Measurements from ENCODE around the gene KNTC1. TPM values are rescaled to one million over a fixed set of nuclear protein-coding genes. Genes with fewer than 3 reads are reported as not detected.

KNTC1 gene
- total RNA-seq, 1 donor from 2014 or later, result 122 TPM

DNA sequence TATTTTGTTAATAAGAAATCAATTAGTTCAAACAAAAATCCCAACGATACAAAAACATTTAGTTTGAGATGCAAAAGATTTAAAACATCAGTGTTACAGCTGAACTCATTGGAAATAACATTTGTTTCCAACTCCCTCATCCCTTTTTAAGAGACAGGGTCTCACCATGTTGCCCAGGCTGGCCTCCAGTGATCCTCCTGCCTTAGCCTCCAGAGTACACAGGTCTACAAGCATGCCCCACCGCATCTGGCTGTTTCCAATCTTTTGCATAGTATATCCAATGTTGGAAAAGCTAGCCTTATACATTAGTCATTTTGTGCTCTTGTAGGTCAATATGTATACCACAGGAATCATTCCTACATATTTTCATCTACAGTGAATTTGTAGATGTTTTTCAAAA is 11.8 kb upstream of the KNTC1 start:
- no peak for DNase-seq (ENCODE audit: low spot score)
- intact Hi-C loops (cut with micrococcal nuclease), result no loop called here
- no peak overlapping the region for H3K27ac Mint-ChIP-seq
- no peak overlapping the region for H3K4me3 Mint-ChIP-seq (ENCODE audit: low read depth)
- H3K4me1 Mint-ChIP-seq (ENCODE audit: low read depth), result peaks cover 19% of the 10 kb centered on the region
- peaks cover 88% of the 10 kb centered on the region for H3K36me3 Mint-ChIP-seq (ENCODE audit: low read depth)
- no peaks in the 10 kb centered on the region for H3K27me3 Mint-ChIP-seq (ENCODE audit: low read depth)
- no peaks in the 10 kb centered on the region for H3K9me3 Mint-ChIP-seq

DNA sequence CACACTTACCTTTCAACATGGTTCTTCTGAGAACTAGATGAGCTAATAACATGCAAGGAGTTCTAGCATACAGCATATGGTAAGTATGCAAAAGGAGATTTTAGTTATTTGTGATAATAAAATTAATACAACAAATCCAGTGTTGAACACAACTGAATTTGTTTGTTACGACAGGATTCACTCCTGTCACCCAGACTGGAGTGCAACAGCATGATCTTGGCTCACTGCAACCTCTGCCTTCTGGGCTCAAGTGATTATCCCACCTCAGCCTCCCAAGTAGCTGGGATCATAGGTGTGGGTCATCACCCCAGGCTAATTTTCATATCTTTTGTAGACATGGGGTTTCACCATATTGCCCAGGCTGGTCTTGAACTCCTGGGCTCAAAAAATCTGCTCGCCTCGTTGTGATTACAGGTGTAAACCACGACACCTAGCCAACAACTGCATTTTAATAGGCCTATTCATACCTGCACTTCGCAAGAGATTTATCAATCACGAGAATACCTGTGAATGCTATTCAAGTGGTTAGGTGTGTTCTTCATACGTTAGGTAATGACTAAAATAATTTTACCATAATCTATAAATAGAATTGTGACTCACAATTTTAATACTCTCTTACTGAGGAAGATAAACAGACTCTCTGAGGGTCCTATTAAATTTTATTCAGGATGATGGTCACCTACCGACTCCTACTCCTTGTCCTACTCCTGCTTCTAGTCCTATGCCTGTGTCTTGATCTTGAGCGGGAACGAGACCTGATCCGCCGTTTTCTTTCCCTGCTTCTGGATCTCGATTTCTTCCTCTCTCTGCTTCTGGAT is 10.3 kb upstream of the KNTC1 start:
- H3K36me3 Mint-ChIP-seq (ENCODE audit: low read depth), result peaks cover 91% of the 10 kb centered on the region
- peaks cover 26% of the 10 kb centered on the region for H3K4me1 Mint-ChIP-seq (ENCODE audit: low read depth)
- no peak for DNase-seq (ENCODE audit: low spot score)
- no peaks in the 10 kb centered on the region for H3K27me3 Mint-ChIP-seq (ENCODE audit: low read depth)
- intact Hi-C loops (cut with micrococcal nuclease), result no loop called here
- H3K27ac Mint-ChIP-seq, result no peak overlapping the region
- no peak overlapping the region for H3K4me3 Mint-ChIP-seq (ENCODE audit: low read depth)
- H3K9me3 Mint-ChIP-seq, result no peaks in the 10 kb centered on the region

DNA sequence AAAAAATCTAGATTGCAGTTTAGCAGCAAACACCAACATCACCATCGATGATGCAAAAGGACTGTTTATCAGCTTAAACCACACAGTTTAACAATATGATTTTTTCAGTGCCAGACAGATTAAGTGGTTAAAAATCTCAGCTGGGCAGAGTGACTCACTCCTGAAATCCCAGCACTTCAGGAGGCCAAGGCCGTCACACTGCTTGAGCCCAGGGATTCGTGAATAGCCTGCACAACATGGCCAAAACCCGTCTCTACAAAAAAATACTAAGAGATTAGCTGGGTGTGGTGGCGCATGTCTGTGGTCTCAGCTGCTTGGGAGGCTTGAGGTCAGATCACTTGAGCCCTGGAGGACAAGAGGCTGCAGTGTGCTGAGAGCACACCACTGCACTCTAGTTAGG is 9.2 kb upstream of the KNTC1 start:
- Mint-ChIP-seq H3K27me3 (ENCODE audit: low read depth) (no peaks in the 10 kb centered on the region), H3K9me3 (no peaks in the 10 kb centered on the region), H3K4me1 (ENCODE audit: low read depth) (peaks cover 31% of the 10 kb centered on the region), H3K36me3 (ENCODE audit: low read depth) (peaks cover 89% of the 10 kb centered on the region), H3K27ac (peak overlapping the region; percentile 28), H3K4me3 (ENCODE audit: low read depth) (no peak overlapping the region)
- DNase-seq (ENCODE audit: low spot score), result no peak
- intact Hi-C loops (cut with micrococcal nuclease), result no loop called here

DNA sequence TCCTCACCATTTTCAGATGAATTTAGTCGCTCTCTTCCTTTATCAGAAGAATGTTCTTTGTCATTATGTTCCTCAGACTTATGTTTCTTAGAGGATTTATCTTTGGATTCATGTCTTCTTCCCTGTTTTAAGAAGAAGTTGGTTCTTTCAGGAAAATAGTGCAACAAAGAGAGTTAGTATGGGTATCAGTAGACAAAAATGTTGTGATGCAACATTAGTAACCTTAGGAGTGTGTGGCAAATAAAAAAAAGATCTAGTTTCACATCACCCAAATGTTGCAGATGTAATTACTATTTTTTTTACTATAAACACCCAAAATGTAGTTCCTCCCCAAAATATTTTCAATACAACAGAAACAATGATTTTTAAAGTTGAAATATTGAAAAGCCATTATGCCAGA is 8.1 kb upstream of the KNTC1 start:
- Mint-ChIP-seq H3K36me3 (ENCODE audit: low read depth) (peaks cover 92% of the 10 kb centered on the region), H3K27ac (peak overlapping the region; percentile 19), H3K4me3 (ENCODE audit: low read depth) (no peak overlapping the region), H3K4me1 (ENCODE audit: low read depth) (peaks cover 37% of the 10 kb centered on the region), H3K9me3 (no peaks in the 10 kb centered on the region), H3K27me3 (ENCODE audit: low read depth) (no peaks in the 10 kb centered on the region)
- intact Hi-C loops (cut with micrococcal nuclease), result no loop called here
- no peak for DNase-seq (ENCODE audit: low spot score)

DNA sequence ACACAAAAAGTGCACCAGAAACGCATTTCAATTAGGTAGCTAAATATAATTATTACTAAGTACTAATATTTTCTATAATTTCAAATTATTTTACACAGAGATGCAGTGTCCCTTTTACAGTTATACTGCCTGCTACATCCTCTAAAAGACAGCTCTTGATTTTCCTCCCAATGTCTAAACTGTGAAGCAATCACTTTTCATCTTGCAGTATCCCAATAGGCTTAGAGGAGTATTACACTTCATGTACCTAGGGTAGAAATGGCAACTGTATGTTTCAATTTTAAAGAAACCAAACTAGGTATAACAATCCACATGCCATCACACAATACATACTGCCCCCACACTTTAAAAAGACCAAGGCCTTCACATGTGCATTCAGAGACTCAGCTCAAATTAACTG is 7.6 kb upstream of the KNTC1 start:
- Mint-ChIP-seq H3K9me3 (no peaks in the 10 kb centered on the region), H3K4me3 (ENCODE audit: low read depth) (no peak overlapping the region), H3K27ac (no peak overlapping the region), H3K4me1 (ENCODE audit: low read depth) (peaks cover 42% of the 10 kb centered on the region), H3K27me3 (ENCODE audit: low read depth) (no peaks in the 10 kb centered on the region), H3K36me3 (ENCODE audit: low read depth) (peaks cover 94% of the 10 kb centered on the region)
- intact Hi-C loops (cut with micrococcal nuclease), result no loop called here
- no peak for DNase-seq (ENCODE audit: low spot score)

DNA sequence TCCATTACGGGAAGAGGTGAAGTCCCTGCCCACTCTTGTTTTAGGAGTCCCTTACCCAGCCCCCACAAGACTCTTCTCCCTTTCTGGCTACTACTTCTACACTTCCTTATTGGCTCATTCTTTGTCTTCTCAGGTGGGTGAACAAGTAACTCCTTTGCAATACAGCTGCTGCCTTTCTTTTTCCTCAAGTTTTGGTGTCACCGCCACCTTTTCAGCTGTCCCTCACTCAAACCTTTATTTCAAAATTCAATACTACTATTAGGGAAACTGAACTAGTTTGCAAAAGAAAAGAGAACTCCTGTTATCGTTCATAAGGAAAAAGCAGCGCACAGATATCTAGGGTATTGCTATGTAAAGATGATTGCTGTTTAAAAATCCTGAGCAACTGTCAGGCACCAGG is 6.4 kb upstream of the KNTC1 start:
- DNase-seq (ENCODE audit: low spot score), result no peak
- peak overlapping the region; percentile 12 for H3K27ac Mint-ChIP-seq
- H3K4me1 Mint-ChIP-seq (ENCODE audit: low read depth), result peaks cover 45% of the 10 kb centered on the region
- intact Hi-C loops (cut with micrococcal nuclease), result loop anchor here (10.0 kb wide), 1 partner anchor 296 kb away; the partner anchor contains the start of gene DIABLO
- H3K36me3 Mint-ChIP-seq (ENCODE audit: low read depth), result peaks cover 93% of the 10 kb centered on the region
- H3K4me3 Mint-ChIP-seq (ENCODE audit: low read depth), result no peak overlapping the region
- no peaks in the 10 kb centered on the region for H3K27me3 Mint-ChIP-seq (ENCODE audit: low read depth)
- H3K9me3 Mint-ChIP-seq, result no peaks in the 10 kb centered on the region

DNA sequence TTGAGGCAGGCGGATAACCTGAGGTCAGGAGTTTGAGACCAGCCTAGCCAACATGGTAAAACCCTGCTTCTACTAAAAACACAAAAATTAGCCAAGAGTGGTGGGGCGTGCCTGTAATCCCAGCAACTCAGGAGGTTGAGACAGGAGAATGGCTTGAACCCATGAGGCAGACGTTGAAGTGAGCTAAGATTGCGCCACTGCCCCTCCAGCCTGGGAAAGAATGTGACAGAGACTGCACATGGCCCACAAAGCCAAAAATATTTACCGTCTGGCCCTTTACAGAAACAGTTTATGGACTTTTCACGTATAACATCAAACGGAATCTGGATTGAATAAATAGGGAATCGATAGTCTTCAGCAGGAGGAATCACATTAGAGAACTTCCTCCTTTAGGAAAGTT is 3.8 kb upstream of the KNTC1 start:
- Mint-ChIP-seq H3K4me3 (ENCODE audit: low read depth) (peak overlapping the region; percentile 92), H3K36me3 (ENCODE audit: low read depth) (peaks cover 67% of the 10 kb centered on the region), H3K4me1 (ENCODE audit: low read depth) (peaks cover 38% of the 10 kb centered on the region), H3K9me3 (no peaks in the 10 kb centered on the region), H3K27me3 (ENCODE audit: low read depth) (no peaks in the 10 kb centered on the region), H3K27ac (no peak overlapping the region)
- intact Hi-C loops (cut with micrococcal nuclease), result loop anchor here (10.0 kb wide), 1 partner anchor 298 kb away; the partner anchor contains the start of gene DIABLO
- no peak for DNase-seq (ENCODE audit: low spot score)

DNA sequence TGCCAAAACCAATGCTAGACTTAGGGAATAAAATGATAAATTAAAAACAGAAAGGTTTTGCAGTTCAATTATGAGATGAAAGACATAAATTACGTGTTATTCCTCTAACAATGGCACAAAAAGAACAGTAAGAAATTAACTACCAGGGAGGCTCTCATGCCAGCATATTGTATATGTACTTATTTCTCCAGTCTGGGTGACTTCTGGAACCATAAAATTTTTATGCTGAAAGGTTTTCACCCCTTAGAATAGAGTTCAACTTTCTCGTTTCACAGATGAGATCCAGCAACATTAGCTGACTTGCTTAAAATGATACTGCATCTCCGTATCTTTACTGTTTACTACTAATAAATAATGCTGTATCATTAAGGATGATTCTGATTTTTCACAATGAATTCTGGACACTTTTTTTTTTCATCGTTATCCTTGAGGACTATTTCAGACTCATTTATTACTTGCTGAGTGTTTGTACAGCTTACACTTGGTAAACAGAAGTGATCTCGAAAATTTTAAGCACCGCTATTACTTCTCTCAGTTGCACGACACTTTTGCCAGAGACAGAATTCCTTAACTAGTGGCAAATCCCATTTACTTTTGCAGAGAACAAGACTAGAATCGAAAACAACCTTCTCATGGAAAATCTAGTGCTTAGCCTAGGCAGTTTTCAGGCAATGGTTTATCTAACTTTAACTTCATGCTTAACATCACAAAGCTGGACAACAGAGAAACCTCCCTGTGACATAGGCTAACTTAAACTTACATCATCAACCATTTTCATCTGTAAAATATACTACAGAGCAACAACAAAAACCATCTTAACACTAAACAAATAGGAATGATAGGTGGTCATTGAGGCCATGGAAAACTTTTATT is 3.0 kb upstream of the KNTC1 start:
- H3K27me3 Mint-ChIP-seq (ENCODE audit: low read depth), result no peaks in the 10 kb centered on the region
- no peak for DNase-seq (ENCODE audit: low spot score)
- intact Hi-C loops (cut with micrococcal nuclease), result loop anchor here (10.0 kb wide), 1 partner anchor 299 kb away; the partner anchor contains the start of gene DIABLO
- peak overlapping the region; percentile 92 for H3K4me3 Mint-ChIP-seq (ENCODE audit: low read depth)
- H3K4me1 Mint-ChIP-seq (ENCODE audit: low read depth), result peaks cover 37% of the 10 kb centered on the region
- peaks cover 59% of the 10 kb centered on the region for H3K36me3 Mint-ChIP-seq (ENCODE audit: low read depth)
- H3K27ac Mint-ChIP-seq, result no peak overlapping the region
- no peaks in the 10 kb centered on the region for H3K9me3 Mint-ChIP-seq

DNA sequence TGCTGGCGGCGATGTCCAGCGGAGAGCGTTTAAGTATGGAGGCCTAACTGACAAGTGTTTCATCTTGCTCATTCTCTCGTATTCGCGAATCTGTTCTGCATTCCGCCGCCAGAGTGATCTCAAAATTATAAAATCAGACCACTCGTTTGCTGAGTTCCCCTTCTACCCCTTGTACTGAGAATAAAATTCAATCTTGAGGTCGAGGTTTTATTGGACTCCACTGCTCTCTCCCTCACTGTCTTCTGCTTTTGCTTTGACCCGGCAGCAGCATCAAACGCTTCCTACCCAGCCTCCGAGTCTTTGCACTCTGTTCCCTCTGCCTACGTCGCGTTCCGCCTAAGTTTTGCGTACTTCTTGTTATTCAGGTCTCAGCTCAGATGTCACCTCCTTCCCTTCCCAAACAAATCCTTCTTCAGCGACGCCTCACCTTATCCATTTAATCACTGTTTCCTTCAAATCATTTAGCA is 462 bp downstream of the KNTC1 start:
- intact Hi-C loops (cut with micrococcal nuclease), result loop anchor here (1.0 to 10.0 kb wide), 6 partner anchors 26 to 448 kb away; partner anchors contain the start of genes DENR, DIABLO, OGFOD2 and VPS33A
- peaks cover 52% of the 10 kb centered on the region for H3K36me3 Mint-ChIP-seq (ENCODE audit: low read depth)

DNA sequence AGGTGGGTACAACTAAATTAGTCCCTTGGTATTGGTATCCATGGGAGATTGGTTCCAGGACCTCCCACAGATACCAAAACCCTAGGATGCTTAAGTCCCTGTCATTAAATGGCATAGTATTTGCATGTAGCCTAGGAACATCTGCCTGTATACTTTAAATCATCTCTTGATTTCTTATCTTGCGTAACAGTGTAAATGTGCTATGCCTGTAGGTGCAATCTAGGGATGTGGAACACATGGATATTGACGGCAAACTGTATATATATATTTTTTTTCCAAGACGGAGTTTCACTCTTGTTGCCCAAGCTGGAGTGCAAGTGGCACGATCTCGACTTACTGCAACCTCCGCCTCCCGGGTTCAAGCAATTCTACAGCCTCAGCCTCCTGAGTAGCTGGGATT is 1.5 kb downstream of the KNTC1 start:
- DNase-seq (ENCODE audit: low spot score), result no peak
- Mint-ChIP-seq H3K9me3 (no peaks in the 10 kb centered on the region), H3K4me3 (ENCODE audit: low read depth) (peak overlapping the region; percentile 30), H3K4me1 (ENCODE audit: low read depth) (peaks cover 28% of the 10 kb centered on the region), H3K27me3 (ENCODE audit: low read depth) (no peaks in the 10 kb centered on the region), H3K27ac (no peak overlapping the region), H3K36me3 (ENCODE audit: low read depth) (peaks cover 55% of the 10 kb centered on the region)
- intact Hi-C loops (cut with micrococcal nuclease), result loop anchor here (10.0 kb wide), 1 partner anchor 304 kb away; the partner anchor contains the start of gene DIABLO

More for the DNA sequence above, 462 bp downstream of the KNTC1 start:
- H3K27ac Mint-ChIP-seq, result no peak overlapping the region
- no peaks in the 10 kb centered on the region for H3K27me3 Mint-ChIP-seq (ENCODE audit: low read depth)
- peaks cover 31% of the 10 kb centered on the region for H3K4me1 Mint-ChIP-seq (ENCODE audit: low read depth)
- H3K9me3 Mint-ChIP-seq, result no peaks in the 10 kb centered on the region
- H3K4me3 Mint-ChIP-seq (ENCODE audit: low read depth), result no peak overlapping the region
- DNase-seq (ENCODE audit: low spot score), result peak; percentile 31

DNA sequence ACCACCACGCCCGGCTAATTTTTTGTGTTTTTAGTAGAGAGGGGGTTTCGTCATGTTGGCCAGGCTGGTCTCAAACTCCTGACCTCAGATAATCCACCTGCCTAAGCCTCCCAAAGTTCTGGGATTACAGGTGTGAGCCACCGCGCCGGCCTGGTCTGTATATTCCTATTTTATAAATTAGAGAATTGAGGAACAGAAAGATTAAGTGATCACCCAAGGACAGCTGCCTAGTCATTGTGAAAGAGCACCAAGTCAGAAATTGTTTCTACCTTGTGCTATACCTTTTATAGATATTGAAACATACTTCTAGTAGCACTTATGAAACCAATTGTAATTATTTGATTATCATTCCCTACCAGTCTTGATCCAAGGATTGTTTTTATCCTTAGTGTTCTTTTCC is 1.9 kb downstream of the KNTC1 start:
- intact Hi-C loops (cut with micrococcal nuclease), result loop anchor here (10.0 kb wide), 1 partner anchor 304 kb away; the partner anchor contains the start of gene DIABLO
- H3K36me3 Mint-ChIP-seq (ENCODE audit: low read depth), result peaks cover 55% of the 10 kb centered on the region
- H3K27ac Mint-ChIP-seq, result no peak overlapping the region
- peak overlapping the region; percentile 30 for H3K4me3 Mint-ChIP-seq (ENCODE audit: low read depth)
- DNase-seq (ENCODE audit: low spot score), result no peak
- peaks cover 26% of the 10 kb centered on the region for H3K4me1 Mint-ChIP-seq (ENCODE audit: low read depth)
- no peaks in the 10 kb centered on the region for H3K27me3 Mint-ChIP-seq (ENCODE audit: low read depth)
- H3K9me3 Mint-ChIP-seq, result no peaks in the 10 kb centered on the region

DNA sequence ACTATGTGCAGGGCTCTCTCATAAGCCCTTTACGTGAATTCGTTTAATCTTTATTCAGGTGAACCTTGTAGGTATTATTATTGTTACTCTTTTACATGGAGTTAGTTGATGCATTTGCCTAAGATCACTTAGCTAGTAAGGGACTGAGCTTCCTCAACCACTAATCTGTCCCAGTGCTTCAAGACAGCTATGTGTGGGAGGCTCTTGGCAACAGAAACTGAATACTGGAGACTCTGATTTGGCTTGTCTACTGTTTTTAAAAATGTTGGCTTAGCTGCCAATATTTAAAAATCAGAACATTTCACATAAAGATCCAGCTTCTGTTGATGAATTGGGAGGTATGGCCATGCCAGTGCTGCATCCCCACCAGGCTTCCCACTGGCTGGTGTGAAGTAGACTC is 6.8 kb downstream of the KNTC1 start:
- Mint-ChIP-seq H3K4me1 (ENCODE audit: low read depth) (peaks cover 13% of the 10 kb centered on the region), H3K27ac (no peak overlapping the region), H3K27me3 (ENCODE audit: low read depth) (no peaks in the 10 kb centered on the region), H3K36me3 (ENCODE audit: low read depth) (peaks cover 62% of the 10 kb centered on the region), H3K9me3 (no peaks in the 10 kb centered on the region), H3K4me3 (ENCODE audit: low read depth) (no peak overlapping the region)
- intact Hi-C loops (cut with micrococcal nuclease), result no loop called here
- no peak for DNase-seq (ENCODE audit: low spot score)
